HG03460 (cell line): ENCODE data around the gene LIPT2.

ENCODE experiments used
- ATAC-seq: cut with Tn5 transposase; IDR thresholded peaks from one replicate; pipeline ENCODE4 v1.9.1; 2021; ENCODE audit not compliant: unreplicated experiment

LIPT2 gene

GRCh38 chr11:74466916-74467885, 26.3 kb downstream of the LIPT2 start, which contains the start of gene KCNE3:
TSS of gene KCNE3 (minus strand) at chr11:74467549. CDS start at chr11:74457563, 9,986 bp downstream.
- no peak for ATAC-seq

DNA sequence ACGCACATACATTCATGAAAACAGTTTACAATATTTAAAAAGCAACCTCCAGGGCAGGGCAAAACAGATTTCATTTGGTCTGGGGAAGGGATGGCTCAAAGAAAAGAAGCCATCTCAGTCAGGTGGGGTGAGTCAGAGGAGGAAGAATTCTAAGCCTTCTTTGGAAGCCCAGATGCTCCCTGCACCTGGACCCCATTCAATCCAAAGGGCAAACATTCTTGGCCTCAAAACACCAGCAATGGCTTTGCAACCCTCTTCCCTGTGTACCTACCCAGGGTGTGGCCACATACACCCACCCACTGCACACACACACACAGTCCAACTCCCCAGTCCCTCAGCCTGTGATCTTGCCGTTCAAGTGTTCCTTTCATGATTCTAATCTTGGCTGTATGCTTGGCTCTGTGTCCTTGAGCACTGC, 28.2 kb downstream of the LIPT2 start:
- no peak for ATAC-seq

- ATAC-seq, result no peak
These were observed 28.8 kb downstream of the LIPT2 start for GRCh38 chr11:74464746-74465145.

GRCh38 chr11:74463216-74463615, 30.3 kb downstream of the LIPT2 start:
- no peak for ATAC-seq

DNA sequence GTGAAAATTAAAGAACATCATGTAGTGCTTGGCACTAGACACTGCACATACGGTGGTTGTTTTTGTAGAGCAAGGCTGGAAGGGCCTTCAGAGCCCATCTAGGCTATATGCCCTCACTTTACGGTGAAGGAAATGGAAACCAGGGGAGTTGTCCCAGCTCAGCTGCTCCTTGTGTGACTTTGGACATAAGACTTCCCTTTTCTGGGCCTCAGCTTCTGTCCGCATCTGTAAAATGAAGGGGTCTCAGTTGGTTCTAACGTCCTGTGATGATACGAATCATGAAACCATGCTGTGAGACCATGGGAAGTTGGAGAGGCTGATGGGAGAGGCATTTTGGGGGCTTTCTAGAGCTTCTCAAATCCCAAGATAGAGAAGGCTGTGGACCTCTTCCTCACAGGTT, 30.9 kb downstream of the LIPT2 start:
- ATAC-seq, result no peak

DNA sequence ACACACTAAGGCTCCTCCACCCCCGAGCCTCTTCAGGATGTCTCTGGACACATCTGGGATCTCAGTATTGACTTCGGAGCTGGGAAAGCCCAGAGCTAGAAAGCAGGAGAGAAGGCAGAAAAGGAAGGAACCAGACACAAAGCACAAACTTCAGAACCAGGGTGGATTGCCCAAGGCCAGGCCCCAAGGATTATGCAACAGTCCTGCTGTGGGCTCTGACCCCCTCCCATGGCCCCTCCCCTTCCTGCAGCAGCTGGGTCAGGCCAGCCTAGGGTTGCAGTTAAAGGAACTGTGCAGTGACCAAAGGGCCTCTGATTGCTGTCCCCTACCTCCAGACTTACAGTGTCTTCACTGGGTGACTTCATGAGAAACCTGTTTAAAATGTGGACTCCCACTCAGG, 31.5 kb downstream of the LIPT2 start:
- ATAC-seq, result no peak

DNA sequence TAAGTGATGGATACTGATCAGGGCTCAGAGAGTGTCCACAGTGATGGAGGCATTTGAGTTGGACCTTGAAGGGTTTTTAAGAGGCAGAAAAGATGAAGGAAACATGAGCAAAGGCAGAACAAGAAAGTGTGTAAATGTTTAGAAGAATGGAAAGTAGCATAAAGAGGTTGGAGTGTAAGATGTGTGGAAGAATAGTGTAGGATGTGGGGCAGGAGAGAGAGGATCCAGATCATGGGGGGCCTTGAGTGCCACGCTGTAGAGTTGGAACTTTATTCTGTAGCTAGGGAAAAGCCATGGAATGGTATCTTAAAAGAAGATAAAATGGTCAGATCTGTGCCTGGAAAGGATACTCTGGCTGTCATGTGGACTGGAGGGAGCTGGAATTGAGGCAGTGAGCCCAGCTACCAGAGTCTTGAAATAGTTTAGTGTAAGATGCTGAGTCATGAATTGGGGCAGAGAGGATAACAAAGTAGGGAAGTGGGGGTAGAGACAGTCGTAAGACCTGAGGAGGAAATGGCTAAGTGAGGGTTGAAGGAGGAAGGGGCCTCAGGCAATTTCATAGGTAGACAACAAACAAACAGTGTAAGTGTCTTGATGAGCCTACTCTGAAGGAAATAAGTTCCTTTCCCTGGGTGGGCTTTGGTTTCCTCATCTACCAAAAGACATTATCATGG, 32.9 kb downstream of the LIPT2 start:
- no peak for ATAC-seq

GRCh38 chr11:74460065-74460464, 33.5 kb downstream of the LIPT2 start:
- no peak for ATAC-seq

DNA sequence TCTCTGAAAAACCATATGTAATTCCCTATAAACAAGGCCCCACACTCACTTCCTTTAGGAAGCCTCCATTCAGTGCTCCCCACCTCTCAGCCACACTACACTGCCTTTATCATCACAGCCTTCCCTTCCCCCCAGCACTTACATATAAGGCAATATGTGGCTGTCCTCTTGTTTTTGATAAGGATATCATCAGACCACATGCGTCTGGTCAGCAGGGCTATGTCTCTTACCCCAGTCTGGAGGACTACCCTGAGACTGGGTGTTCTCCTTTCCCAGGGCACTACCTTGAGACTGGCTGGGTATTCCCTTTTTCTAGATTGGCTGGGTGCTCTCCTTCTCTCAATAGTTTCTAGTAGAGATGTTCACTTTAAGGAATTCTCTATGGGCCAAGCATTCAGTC, 33.9 kb downstream of the LIPT2 start:
- ATAC-seq, result no peak

GRCh38 chr11:74457356-74457755, 36.2 kb downstream of the LIPT2 start:
- ATAC-seq, result no peak

- ATAC-seq, result no peak
These were observed 40.0 kb downstream of the LIPT2 start for GRCh38 chr11:74453373-74453975.

DNA sequence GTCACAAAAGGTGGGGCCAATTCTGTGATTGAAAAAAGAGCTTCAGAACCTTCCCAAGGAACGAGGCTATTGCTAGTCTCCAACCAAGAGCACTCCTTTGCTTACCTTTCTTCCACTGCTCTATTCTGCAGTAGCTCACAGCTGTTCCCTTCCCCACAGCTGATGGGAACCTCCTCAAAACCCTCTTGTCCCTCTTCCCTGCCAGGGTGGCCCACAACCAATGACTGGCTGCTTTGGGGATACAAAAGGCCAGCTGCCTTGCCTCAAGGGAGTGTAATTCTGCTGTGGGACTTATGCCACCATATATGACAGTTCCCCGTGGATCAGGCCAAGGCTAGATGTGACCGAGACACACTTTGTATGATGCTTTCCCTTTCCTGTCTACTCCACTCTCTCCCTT, 41.2 kb downstream of the LIPT2 start:
- no peak for ATAC-seq

DNA sequence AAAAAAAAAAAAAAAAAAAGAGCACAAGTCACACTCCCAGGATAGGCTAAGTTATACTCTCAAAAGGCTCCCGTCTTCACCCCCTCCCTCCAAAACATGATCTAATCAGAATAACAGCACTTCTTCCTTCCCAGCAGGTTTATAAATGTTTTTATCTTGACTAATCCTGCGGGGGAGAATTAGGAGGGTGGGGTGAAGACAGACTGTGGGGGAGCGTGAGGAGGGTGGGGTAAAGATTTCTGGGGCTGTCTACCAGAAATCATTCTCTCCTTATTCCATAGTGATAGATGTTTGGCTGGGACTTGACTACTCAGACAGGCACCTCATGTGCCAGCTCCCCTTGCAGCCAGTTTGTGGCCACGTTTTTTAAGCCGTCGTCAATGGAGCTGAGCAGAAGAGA, 43.2 kb downstream of the LIPT2 start:
- no peak for ATAC-seq

DNA sequence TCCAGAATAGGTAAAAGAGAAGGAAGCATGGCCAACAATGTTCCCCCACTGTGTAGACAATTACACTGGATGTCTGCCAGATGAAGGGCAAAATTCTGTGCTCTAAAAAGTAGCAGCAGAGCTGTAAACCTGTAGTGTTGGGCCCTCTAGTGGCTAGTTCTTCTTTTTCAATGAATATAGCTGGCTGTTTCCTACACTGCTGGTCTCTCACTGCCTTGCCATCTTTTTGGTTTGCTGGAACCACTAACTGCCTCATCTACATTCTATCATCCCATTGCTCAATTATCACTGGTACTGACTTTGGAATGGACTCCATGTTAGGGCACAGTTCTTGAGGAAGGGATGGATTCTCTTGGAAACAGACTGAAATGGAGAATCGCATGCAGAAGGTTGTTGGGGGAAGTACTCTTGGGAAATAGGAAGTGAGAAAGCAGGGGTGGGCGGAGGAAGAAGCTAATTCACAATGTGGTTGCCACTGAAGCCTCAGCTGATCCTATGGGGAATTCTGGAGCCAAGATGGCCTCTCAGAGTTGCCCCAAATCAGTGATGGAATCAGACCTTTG, 44.1 kb downstream of the LIPT2 start:
- no peak for ATAC-seq

- ATAC-seq, result no peak
These were observed 45.8 kb downstream of the LIPT2 start for GRCh38 chr11:74447720-74448119.

- ATAC-seq, result no peak
These were observed 47.0 kb downstream of the LIPT2 start for GRCh38 chr11:74446532-74446938.

DNA sequence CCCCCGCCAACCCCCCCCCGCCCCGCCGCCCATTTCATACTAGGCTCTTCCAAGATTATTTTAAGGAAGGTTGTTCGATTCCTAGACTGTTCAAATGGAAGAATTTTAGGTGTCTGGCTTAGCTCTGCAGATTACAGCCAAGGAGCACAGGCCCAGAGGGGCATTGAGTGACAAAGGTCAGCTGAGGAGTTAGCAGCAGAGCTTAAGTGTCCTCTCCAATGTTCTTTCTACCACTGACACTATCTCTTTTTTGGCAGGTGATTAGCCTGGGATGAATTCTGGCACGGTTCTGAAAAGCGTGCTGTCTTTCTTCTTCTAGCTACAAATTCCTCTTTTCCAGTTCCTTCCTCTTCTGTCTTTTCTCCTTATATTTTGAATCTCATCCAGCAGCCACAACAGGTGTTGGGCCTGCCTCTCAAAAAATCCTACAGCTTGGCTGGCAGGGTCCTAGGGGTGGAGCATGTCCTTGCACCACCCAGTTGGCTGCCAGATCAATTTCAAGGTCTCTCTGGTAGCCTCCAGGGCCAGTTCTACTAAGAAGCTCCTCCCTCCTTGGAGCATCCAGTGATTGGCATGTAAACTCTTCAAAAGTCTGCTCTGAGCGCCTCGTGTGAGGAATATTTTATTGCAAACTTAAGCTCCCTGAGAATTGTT, 49.2 kb downstream of the LIPT2 start:
- ATAC-seq, result no peak

DNA sequence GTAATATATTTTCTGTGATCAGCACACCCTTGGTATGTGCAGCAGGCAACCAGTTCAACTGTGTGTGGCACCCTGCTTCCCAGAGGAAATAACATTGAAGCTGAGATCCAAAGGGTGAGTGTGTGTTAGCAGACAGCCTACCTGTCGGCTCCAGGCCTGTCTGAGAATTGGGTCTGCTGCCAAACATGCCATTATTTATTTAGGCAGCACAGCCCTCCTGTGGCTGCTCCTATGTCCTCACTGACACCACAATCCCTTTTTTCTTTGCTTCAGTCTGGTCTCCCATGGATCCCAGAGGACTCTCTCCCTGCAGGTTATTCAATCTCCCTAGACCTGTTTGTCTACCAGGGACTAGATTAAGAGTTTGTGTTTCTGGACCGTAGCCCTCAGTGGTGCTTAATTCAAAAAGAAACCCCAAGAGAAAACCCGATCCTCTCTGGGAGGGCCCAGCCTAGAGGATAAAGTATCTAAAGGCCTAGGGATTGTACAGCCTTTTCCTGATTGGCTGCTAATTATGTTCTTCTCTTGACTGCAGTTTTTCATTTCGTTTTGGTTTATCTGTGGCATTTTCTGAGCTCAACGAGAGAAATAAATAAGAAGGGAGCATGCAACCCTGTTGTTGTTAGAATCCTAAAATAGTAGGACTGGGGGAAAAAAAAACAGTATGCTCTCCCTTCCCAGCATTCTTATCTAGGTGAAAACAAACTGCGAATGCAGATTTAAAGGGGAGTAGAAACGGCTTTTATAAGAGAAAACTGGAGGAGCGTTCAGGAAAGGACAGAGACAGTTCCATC, 50.3 kb downstream of the LIPT2 start:
- ATAC-seq, result no peak

DNA sequence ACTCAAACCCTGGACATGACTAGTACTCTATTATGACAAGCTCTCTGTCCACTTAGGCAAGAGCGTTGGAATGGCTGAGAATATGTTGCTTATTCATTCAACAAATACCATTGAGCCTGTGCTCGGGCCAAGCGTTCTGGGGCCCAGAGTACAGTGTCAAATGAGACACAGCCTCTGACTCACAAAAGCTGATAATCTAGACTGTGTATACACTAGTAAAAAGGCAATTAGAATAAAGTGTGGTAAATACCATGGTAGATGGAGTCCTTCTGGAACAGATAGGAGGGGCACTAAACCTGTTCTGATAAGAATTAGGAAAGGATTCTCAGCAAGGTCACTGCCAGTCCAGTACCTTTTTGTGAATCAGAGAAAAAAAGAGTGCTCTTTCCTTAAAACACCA, 50.9 kb downstream of the LIPT2 start:
- no peak for ATAC-seq
